ENCODE data around the gene NCKIPSD. TPM values are rescaled to one million over a fixed set of nuclear protein-coding genes. Genes with fewer than 3 reads are reported as not detected.

NCKIPSD gene
- total RNA-seq, 2 donors from 2014 or later = 27.7 to 27.8 TPM

DNA sequence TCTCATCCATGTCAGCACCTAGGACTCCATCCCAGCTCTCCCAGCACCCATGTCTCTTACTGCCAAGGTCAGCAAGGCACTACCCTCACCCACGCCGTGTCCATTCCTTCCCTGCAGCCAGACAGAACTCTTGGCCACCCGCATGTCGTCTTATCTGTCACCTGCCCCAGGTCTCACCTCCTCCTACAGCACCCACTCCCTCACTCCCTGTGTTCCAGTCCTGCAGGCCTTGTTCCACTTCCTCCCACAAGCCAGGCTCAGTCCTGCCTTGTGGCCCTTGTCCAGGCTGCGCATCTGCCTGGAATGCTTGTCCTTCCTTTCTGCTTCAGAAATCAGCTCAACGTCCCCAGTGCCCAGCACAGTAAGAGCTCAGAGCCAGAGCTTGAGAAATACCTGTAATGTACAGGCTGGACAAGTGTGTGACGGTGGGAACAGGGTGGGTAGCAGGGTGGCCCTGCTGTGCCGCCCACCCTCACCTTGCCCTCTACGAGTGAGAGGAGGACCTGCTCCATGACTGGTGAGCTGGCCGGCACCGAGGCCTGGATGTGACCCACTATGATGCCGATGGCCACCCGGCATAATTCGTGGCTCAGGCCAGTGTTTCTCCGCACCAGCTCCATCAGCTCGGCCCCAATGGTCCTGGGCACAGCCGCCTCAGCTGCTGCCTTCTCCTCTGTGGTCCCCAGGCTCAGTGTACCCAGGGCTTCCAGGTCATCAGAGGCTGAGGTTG, 4.7 kb downstream of the NCKIPSD start:
- Mint-ChIP-seq H3K9me3 (no peaks in the 10 kb centered on the region), H3K27ac (no peak overlapping the region), H3K27me3 (ENCODE audit: low read depth) (no peaks in the 10 kb centered on the region), H3K4me3 (no peak overlapping the region), H3K36me3 (ENCODE audit: insufficient read depth in 2 of 2) (peaks cover 5% of the 10 kb centered on the region in 2 donors), H3K4me1 (ENCODE audit: low read depth) (peaks cover 19% of the 10 kb centered on the region)
- ATAC-seq (replicated peaks in 1 of 2) (no peak), DNase-seq (no peak)

DNA sequence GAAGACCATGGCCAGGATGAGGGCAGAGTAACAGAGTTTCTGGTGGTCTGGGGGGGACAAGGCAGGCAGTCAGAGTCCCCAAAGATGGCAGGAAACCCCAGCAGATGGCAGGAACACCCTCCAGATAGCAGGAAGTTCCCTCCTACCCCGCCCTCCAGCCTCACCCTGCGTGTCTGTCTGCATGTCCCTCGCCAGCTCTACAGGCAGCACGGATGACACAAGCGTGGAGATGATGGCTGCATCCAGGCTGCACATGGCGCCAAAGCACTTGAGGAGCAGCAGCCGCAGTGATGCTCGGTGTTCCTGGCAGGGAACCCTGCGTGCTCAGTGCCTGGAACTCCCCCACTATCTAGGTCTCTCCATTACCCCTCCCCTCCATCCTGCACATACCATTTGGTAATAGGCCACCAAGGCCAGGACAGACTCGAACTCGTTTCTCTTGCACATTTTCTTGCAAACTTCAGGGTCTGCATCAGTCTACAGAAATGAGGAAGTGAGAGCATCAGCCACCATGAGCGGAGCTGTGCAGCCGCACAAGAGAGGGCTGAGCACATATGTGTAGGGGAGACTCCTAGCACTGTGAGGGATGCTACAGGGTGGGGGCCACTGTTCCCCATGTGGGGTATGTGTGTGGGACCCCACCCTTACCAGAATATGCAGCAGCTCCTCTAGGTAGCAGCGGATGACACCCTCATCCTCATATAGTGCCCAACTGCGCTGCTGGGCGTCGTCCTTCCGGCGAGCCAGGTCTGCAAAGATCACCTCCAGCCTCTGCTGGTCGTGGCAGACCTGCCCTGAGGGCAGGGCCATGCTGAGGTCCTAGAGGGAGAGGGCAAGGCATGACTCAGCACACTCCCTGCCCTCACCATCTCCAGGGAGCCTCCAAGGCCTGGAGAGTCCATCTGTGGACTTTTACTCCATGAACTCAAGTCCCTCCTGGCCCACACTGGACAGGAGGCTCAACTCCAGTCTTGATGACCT, 6.0 kb downstream of the NCKIPSD start:
- H3K27me3 Mint-ChIP-seq (ENCODE audit: low read depth) = no peaks in the 10 kb centered on the region
- DNase-seq (no peak), ATAC-seq (replicated peaks in 1 of 2) (no peak)
- H3K4me1 Mint-ChIP-seq (ENCODE audit: low read depth) = peaks cover 13% of the 10 kb centered on the region
- no peaks in the 10 kb centered on the region for H3K9me3 Mint-ChIP-seq
- H3K27ac Mint-ChIP-seq = no peak overlapping the region
- peaks cover 3 to 5% of the 10 kb centered on the region in 2 donors for H3K36me3 Mint-ChIP-seq (ENCODE audit: insufficient read depth in 2 of 2)
- no peak overlapping the region for H3K4me3 Mint-ChIP-seq

DNA sequence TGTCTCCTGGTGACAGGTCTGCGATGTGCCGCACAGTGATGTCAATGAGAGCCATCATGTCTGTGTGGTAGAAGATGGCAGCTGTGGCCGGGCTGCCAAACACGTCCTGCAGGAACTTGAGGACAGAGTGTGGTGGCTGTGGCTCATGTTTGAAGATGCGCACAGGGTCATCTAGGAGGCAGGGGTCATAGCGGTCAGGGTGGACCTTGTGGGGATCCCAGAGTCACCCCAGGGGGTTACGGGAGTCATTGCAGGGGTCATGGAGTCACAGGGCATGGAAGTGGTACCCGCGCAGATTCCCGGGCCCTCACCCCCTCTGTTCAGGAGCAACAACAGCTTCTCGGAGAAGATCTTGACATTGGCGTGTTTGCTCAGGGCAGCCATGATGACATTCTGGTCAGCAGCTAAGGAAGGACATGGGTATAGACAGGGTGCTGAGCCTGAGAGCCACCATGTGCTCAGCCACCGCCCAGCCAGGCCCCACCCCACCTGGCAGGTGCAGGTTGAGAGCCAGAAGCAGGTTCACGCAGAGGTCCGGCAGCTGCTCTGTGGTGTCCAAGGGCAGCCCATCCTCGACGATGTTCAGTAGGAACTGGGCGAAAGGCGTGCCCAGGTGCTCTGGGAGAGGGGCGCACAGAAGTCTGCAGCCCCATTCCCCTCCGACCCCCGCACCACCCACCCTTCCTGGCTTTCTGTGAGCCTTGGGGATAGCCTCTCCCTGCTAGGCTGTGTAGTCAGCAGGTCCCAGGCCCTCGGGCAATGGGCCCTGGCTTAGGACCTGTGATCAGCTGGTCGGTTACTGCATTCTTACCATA, 6.9 kb downstream of the NCKIPSD start:
- H3K36me3 Mint-ChIP-seq (ENCODE audit: insufficient read depth in 2 of 2) = peaks cover 3 to 5% of the 10 kb centered on the region in 2 donors
- H3K4me1 Mint-ChIP-seq (ENCODE audit: low read depth) = peaks cover 4% of the 10 kb centered on the region
- H3K4me3 Mint-ChIP-seq = no peak overlapping the region
- H3K27ac Mint-ChIP-seq = no peak overlapping the region
- no peaks in the 10 kb centered on the region for H3K27me3 Mint-ChIP-seq (ENCODE audit: low read depth)
- DNase-seq (no peak), ATAC-seq (replicated peaks in 1 of 2) (no peak)
- no peaks in the 10 kb centered on the region for H3K9me3 Mint-ChIP-seq

DNA sequence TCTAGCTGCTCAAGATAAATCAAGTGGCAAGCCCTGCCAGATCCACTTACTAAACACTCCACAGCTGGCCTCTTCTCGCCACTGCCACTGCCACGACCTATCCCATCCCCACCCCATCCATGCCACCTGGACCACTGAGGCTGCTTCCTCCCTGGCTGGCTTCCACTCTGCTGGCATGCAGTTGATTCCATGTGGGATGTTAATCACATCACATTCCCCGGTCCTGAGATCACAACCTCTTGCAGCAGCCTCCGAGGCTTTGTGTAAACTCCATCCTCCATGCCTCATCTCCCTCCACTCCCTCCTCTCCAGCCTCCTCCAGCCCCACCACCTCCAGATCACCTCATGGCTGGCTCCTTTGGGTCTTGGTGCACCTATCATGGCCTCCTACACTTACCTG, 7.7 kb downstream of the NCKIPSD start:
- H3K27ac Mint-ChIP-seq = no peak overlapping the region

DNA sequence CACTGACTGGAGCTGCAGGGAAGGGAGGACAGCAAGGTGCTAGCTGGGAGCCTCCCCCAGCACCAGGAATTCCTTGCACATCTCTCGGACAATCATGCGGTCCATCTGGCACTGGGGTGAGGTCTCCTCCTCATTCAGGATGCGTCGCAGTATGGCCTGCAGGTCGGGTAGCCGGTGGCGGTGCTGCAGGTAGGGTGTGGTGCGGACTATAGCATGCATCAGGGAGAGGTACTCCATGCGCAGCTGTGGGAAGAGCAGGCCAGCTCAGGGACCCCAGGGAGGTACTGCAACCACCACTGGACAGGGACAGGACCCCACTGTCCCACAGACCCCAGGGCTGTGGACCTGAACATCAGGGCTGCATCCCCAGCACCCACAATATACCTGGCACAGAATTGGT, 11.2 kb downstream of the NCKIPSD start:
- Mint-ChIP-seq H3K27ac (no peak overlapping the region), H3K4me3 (no peak overlapping the region), H3K36me3 (ENCODE audit: insufficient read depth in 2 of 2) (peaks cover 1 to 7% of the 10 kb centered on the region in 2 donors), H3K4me1 (ENCODE audit: low read depth) (no peaks in the 10 kb centered on the region), H3K27me3 (ENCODE audit: low read depth) (no peaks in the 10 kb centered on the region), H3K9me3 (no peaks in the 10 kb centered on the region)
- DNase-seq (no peak), ATAC-seq (replicated peaks in 1 of 2) (peak in 1 of 2 donors; percentile 13)

More for the DNA sequence above, 7.7 kb downstream of the NCKIPSD start:
- Mint-ChIP-seq H3K27me3 (ENCODE audit: low read depth) (no peaks in the 10 kb centered on the region), H3K4me1 (ENCODE audit: low read depth) (no peaks in the 10 kb centered on the region), H3K36me3 (ENCODE audit: insufficient read depth in 2 of 2) (peaks cover 4 to 5% of the 10 kb centered on the region in 2 donors), H3K9me3 (no peaks in the 10 kb centered on the region), H3K4me3 (no peak overlapping the region)
- DNase-seq = no peak
- ATAC-seq (replicated peaks in 1 of 2) = no peak

- no peak for ATAC-seq (replicated peaks in 1 of 2)
- Mint-ChIP-seq H3K27ac (no peak overlapping the region), H3K4me3 (no peak overlapping the region), H3K4me1 (ENCODE audit: low read depth) (no peaks in the 10 kb centered on the region), H3K9me3 (no peaks in the 10 kb centered on the region), H3K36me3 (ENCODE audit: insufficient read depth in 2 of 2) (peaks cover 1 to 3% of the 10 kb centered on the region in 2 donors), H3K27me3 (ENCODE audit: low read depth) (no peaks in the 10 kb centered on the region)
- DNase-seq = no peak
These were observed 13.2 kb downstream of the NCKIPSD start for GRCh38 chr3:48672522-48672921.

DNA sequence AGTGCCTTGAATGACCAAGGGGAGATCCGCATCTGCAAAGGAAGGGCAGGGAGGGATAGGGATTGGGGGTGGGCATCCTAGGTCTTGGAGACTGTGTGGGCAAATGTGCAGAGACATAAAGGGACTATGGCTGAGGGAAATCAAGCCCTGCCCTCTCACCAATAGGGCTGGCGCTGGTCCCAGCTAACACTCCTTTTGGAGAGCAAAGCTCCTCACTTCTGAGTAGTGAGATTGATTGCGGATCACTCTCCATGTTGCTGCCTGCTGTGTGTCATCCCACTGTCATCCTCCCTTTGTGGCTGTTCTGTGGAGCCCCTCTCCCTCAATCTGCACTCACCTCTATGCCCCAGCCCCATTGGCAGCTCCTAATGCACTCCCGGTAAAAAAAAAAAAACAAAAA, 20.8 kb downstream of the NCKIPSD start:
- Mint-ChIP-seq H3K4me1 (ENCODE audit: low read depth) (peaks cover 20% of the 10 kb centered on the region), H3K27me3 (ENCODE audit: low read depth) (peaks cover 27% of the 10 kb centered on the region), H3K4me3 (no peak overlapping the region), H3K9me3 (no peaks in the 10 kb centered on the region), H3K27ac (no peak overlapping the region), H3K36me3 (ENCODE audit: insufficient read depth in 2 of 2) (peaks cover 2 to 8% of the 10 kb centered on the region in 2 donors)
- DNase-seq = no peak
- no peak for ATAC-seq (replicated peaks in 1 of 2)

DNA sequence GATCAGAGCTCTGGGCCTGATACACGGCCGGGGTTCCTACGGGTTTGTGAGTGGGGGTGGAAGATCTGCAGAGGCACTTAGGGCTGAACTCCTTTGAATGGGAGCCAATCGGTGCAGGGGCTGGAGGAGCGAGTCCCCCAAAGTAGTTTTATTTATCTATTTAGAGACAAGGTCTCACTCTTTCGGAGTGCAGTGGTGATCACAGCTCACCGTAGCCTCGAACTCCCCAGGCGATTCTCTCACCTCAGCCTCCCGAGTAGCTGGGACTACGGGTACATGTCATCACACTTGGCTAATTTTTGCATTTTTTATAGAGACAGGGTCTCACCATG, 21.4 kb downstream of the NCKIPSD start:
- peak overlapping the region; percentile 98 to 99 for H3K4me3 Mint-ChIP-seq
- H3K9me3 Mint-ChIP-seq = no peaks in the 10 kb centered on the region

DNA sequence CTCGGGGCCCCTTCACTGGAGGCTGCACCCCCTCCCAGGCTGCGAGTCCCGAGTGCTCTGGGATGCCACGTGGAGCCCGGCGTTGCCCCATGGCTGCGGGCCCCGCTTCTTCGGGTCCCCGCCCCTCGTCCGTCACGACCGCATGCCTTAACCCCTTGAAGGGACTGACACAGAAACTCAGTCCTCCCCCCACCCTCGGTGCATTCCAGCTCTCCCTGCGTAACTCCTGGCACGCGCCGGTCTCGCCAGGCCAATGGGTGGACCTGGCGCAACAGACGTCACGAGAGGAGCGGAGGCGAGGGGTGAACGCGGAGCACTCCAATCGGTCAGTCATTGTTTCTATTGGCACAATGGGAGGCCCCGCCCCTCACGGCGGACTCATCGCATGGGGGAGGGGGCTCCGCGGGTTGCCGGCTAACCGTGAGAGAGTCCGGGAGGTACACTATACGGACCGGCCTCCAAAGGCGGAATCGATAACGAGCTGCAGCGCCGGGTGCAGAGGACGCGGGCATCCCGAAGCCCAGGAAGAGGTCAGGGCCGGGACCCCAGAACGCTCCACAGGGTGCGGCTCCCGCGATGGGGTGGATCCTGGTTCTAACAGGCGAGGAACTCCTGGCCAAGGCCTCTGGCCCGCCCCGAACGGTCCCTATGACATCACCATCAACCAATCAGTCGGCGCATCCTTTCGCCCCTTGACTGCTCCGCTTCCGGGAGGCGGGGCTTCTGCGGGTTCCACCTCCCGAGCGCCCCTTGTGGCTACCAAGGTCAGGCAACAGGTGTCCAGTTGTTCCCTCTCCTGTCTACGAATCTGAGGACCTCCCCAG, 22.0 kb downstream of the NCKIPSD start:
- peak; percentile 97 for DNase-seq
- H3K4me3 Mint-ChIP-seq = peak overlapping the region; percentile 98 to 99
- peak; percentile 88 to 91 for ATAC-seq (replicated peaks in 1 of 2)
- peaks cover 20% of the 10 kb centered on the region for H3K4me1 Mint-ChIP-seq (ENCODE audit: low read depth)
- H3K36me3 Mint-ChIP-seq (ENCODE audit: insufficient read depth in 2 of 2) = peaks cover 2 to 8% of the 10 kb centered on the region in 2 donors
- H3K9me3 Mint-ChIP-seq = no peaks in the 10 kb centered on the region
- H3K27ac Mint-ChIP-seq = peak overlapping the region; percentile 89
- H3K27me3 Mint-ChIP-seq (ENCODE audit: low read depth) = peaks cover 31% of the 10 kb centered on the region

More for the DNA sequence above, 21.4 kb downstream of the NCKIPSD start:
- H3K27me3 Mint-ChIP-seq (ENCODE audit: low read depth) = peaks cover 31% of the 10 kb centered on the region
- DNase-seq (no peak), ATAC-seq (replicated peaks in 1 of 2) (no peak)
- H3K36me3 Mint-ChIP-seq (ENCODE audit: insufficient read depth in 2 of 2) = peaks cover 2 to 8% of the 10 kb centered on the region in 2 donors
- H3K4me1 Mint-ChIP-seq (ENCODE audit: low read depth) = peaks cover 20% of the 10 kb centered on the region
- H3K27ac Mint-ChIP-seq = no peak overlapping the region

DNA sequence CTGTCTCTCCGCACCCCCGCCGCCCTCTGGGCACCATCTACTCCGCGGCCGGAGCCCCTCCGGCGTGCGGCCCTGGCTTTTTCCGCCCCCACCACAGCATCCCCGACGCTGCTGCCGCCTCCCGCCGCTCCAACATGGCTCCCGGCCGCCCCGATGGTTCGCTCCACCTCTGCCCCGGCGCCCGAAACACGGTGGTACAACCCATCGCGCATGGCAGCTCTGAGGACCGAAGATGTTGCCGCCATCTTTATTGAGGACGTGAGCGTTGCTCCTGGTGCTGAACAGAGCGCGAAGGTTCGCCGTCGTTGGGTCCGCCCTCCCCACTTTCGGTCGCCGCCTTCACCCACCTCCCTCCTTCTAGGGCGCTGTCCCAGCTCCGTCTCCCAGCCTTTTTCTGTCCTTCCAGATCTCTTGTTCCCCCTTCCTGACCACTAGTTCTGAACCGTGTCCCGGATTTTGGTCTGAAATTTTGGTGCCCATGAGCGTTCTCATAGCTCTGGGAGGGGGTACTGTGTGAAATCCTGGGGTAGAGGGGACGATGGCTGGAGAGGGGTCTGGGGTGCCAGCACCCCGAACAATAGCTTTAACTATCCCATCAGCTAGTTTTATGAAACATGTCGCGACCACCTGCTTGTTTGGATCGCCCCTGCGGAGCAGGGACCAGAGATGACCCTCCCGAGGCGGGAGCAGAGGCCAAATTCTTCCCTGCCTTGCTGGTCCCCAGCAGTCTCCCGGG, 22.8 kb downstream of the NCKIPSD start, which contains the start of gene CELSR3:
Gene CELSR3, minus strand, starts transcription at position 134 of the 736 bp plus-strand sequence. CDS start 252 bp downstream, outside the sequence.
- Mint-ChIP-seq H3K36me3 (ENCODE audit: insufficient read depth in 2 of 2) (peaks cover 2 to 8% of the 10 kb centered on the region in 2 donors), H3K4me1 (ENCODE audit: low read depth) (peaks cover 20% of the 10 kb centered on the region), H3K27me3 (ENCODE audit: low read depth) (peaks cover 31% of the 10 kb centered on the region), H3K27ac (peak within 1 kb of the TSS; percentile 89), H3K4me3 (peak within 1 kb of the TSS; percentile 98 to 99), H3K9me3 (no peaks in the 10 kb centered on the region)
- DNase-seq = peak; percentile 84 to 88
- ATAC-seq (replicated peaks in 1 of 2) = peak; percentile 41 to 52

DNA sequence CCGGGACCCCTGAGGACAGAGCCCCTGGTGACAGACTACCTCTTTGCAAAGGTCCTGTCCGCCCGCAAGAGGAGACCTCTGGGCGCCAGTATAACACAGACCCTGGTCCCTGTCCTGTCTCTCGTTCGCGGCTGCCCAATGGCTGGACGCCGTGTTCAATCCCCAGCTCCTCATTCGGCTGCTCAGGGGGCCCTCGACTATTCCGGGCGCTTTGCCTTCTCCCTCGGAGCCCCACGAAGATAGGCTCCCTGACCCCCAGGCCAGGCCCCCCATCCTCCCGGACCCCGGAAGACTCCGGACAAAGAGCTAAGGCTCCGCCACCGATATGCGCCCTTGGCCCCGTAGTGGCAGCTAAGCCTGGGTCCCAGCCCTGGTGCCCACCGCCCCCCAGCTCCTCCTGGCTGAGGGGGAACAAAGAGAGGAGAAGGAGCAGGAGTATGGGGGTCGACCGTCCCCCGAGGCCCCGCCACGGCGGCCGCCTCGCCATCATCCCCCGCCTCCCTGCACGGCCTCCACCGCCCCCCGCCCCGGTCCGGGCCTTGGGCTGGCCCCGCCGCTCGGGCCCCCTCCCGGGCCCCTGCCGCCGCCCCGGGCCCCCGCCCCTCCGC, 23.5 kb downstream of the NCKIPSD start:
- H3K36me3 Mint-ChIP-seq (ENCODE audit: insufficient read depth in 2 of 2) = peaks cover 2 to 8% of the 10 kb centered on the region in 2 donors
- H3K4me1 Mint-ChIP-seq (ENCODE audit: low read depth) = peaks cover 21% of the 10 kb centered on the region
- DNase-seq = peak in 1 of 2 donors; percentile 15
- no peak for ATAC-seq (replicated peaks in 1 of 2)
- H3K27ac Mint-ChIP-seq = no peak overlapping the region
- peak overlapping the region; percentile 75 to 99 for H3K4me3 Mint-ChIP-seq
- H3K9me3 Mint-ChIP-seq = no peaks in the 10 kb centered on the region
- H3K27me3 Mint-ChIP-seq (ENCODE audit: low read depth) = peaks cover 31% of the 10 kb centered on the region

Data from activated T-cell treated with anti-CD3 and anti-CD28 coated beads, Interleukin-2, amount 50 U/mL, for 72 hours (primary cell).